ENCODE measurements around the gene MPPE1.

- TF ChIP-seq POLR2A (IDR thresholded peaks at IDR 0.05; ENCODE audit: low read depth, low read length) (no peak), POLR2AphosphoS5 (IDR thresholded peaks at IDR 0.05; ENCODE audit: low read depth, low read length) (no peak)
Measured at GRCh38 chr18:11844436-11844835, 63.7 kb downstream of the MPPE1 start.

Measured in GM12891 (cell line).